ENCODE results near the gene CKLF. TPM values are rescaled to one million over a fixed set of nuclear protein-coding genes. Genes with fewer than 3 reads are reported as not detected.
A peak's percentile ranks its signal among the peaks of the same experiment; 100 is the strongest.
"Not testable (repeated sequence)": the region's sequence is repeated elsewhere in the genome, so short reads cannot be mapped to it uniquely, and the experiment has no call there.

The CKLF gene
- total RNA-seq, 1 donor from 2014 or later: 38.0 TPM

- peak; percentile 96 for DNase-seq (ENCODE audit: low spot score)
- Mint-ChIP-seq H3K4me3 (ENCODE audit: unreplicated experiment) (peak overlapping the region; percentile 29), H3K36me3 (ENCODE audit: low read depth, unreplicated experiment) (peaks cover 26% of the 10 kb centered on the region), H3K4me1 (ENCODE audit: unreplicated experiment) (peaks cover 43% of the 10 kb centered on the region), H3K27ac (ENCODE audit: unreplicated experiment) (peak overlapping the region; percentile 24), H3K27me3 (ENCODE audit: unreplicated experiment) (peaks cover 13% of the 10 kb centered on the region), H3K9me3 (ENCODE audit: unreplicated experiment) (no peaks in the 10 kb centered on the region)
- TF ChIP-seq CTCF (IDR thresholded peaks at IDR 0.05; ENCODE audit: unreplicated experiment): peak; percentile 87
Measured at GRCh38 chr16:66608241-66609138, 56.1 kb downstream of the CKLF start.

GRCh38 chr16:66609139-66609510 lies 56.7 kb downstream of the CKLF start:
- Mint-ChIP-seq H3K4me3 (ENCODE audit: unreplicated experiment) (no peak overlapping the region), H3K27ac (ENCODE audit: unreplicated experiment) (peak overlapping the region; percentile 24), H3K27me3 (ENCODE audit: unreplicated experiment) (peaks cover 13% of the 10 kb centered on the region), H3K9me3 (ENCODE audit: unreplicated experiment) (no peaks in the 10 kb centered on the region), H3K4me1 (ENCODE audit: unreplicated experiment) (peaks cover 36% of the 10 kb centered on the region), H3K36me3 (ENCODE audit: low read depth, unreplicated experiment) (peaks cover 28% of the 10 kb centered on the region)
- no peak for TF ChIP-seq CTCF (IDR thresholded peaks at IDR 0.05; ENCODE audit: unreplicated experiment)
- DNase-seq (ENCODE audit: low spot score): no peak

GRCh38 chr16:66610111-66610820 lies 57.9 kb downstream of the CKLF start:
- DNase-seq (ENCODE audit: low spot score): no peak
- Mint-ChIP-seq H3K36me3 (ENCODE audit: low read depth, unreplicated experiment) (peaks cover 28% of the 10 kb centered on the region), H3K9me3 (ENCODE audit: unreplicated experiment) (no peaks in the 10 kb centered on the region), H3K27me3 (ENCODE audit: unreplicated experiment) (peaks cover 14% of the 10 kb centered on the region), H3K4me1 (ENCODE audit: unreplicated experiment) (peaks cover 37% of the 10 kb centered on the region), H3K27ac (ENCODE audit: unreplicated experiment) (no peak overlapping the region), H3K4me3 (ENCODE audit: unreplicated experiment) (peak overlapping the region; percentile 62)
- TF ChIP-seq CTCF (IDR thresholded peaks at IDR 0.05; ENCODE audit: unreplicated experiment): no peak

GRCh38 chr16:66611911-66612310 lies 59.5 kb downstream of the CKLF start:
- Mint-ChIP-seq H3K27me3 (ENCODE audit: unreplicated experiment) (peaks cover 11% of the 10 kb centered on the region), H3K36me3 (ENCODE audit: low read depth, unreplicated experiment) (peaks cover 28% of the 10 kb centered on the region), H3K4me1 (ENCODE audit: unreplicated experiment) (peaks cover 30% of the 10 kb centered on the region)
- H3K27ac Mint-ChIP-seq (ENCODE audit: unreplicated experiment); H3K9me3 Mint-ChIP-seq (ENCODE audit: unreplicated experiment); DNase-seq (ENCODE audit: low spot score); H3K4me3 Mint-ChIP-seq (ENCODE audit: unreplicated experiment): not testable (repeated sequence)

GRCh38 chr16:66612422-66612821 lies 60.0 kb downstream of the CKLF start:
- TF ChIP-seq CTCF (IDR thresholded peaks at IDR 0.05; ENCODE audit: unreplicated experiment): no peak
- no peak overlapping the region for H3K4me3 Mint-ChIP-seq (ENCODE audit: unreplicated experiment)
- no peaks in the 10 kb centered on the region for H3K9me3 Mint-ChIP-seq (ENCODE audit: unreplicated experiment)
- peaks cover 27% of the 10 kb centered on the region for H3K4me1 Mint-ChIP-seq (ENCODE audit: unreplicated experiment)
- H3K27me3 Mint-ChIP-seq (ENCODE audit: unreplicated experiment): peaks cover 8% of the 10 kb centered on the region
- no peak overlapping the region for H3K27ac Mint-ChIP-seq (ENCODE audit: unreplicated experiment)
- peaks cover 26% of the 10 kb centered on the region for H3K36me3 Mint-ChIP-seq (ENCODE audit: low read depth, unreplicated experiment)
- DNase-seq (ENCODE audit: low spot score): no peak
